ENCODE measurements around the gene NEDD8. TPM values are rescaled to one million over a fixed set of nuclear protein-coding genes. Genes with fewer than 3 reads are reported as not detected.

NEDD8 gene
- total RNA-seq, 1 donor from 2014 or later = 132 TPM

DNA sequence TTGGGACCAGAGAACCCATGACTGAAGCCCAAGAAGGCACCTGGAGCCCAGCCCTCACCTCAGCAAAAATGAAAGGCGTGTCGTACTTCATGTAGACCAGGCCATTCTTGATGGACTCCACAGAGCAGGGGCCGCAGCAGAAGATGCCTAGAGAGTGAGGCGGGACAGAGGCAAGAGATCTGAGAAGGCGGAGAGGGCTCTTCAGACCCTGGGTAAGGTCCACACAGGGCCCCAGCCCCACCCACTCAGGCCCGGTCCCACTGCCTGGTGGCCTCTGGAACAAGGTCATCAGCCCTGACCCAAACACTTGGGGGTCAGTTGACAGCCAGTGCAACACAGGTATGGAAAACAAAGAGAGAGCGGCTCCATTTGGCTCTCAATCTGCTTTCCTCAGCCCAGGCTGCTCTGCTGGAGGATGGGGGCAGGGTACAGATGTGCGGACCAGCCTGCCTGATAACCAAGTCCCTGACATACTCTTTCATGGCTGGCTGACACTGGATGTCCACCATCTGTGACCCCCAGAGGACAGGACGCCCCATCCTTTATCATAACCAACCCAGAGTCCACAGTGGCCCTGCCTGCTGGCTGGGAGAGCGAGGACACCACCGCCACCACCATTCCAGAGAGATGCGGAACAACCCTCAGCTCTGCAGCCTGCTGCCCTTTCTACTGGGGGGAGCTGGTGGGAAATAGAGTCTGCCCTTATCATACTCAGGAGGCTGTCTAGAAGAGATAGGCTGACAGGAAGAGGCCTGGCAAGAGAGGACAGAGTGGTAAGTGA, 24.0 kb upstream of the NEDD8 start:
- TF ChIP-seq, protein P1, sequence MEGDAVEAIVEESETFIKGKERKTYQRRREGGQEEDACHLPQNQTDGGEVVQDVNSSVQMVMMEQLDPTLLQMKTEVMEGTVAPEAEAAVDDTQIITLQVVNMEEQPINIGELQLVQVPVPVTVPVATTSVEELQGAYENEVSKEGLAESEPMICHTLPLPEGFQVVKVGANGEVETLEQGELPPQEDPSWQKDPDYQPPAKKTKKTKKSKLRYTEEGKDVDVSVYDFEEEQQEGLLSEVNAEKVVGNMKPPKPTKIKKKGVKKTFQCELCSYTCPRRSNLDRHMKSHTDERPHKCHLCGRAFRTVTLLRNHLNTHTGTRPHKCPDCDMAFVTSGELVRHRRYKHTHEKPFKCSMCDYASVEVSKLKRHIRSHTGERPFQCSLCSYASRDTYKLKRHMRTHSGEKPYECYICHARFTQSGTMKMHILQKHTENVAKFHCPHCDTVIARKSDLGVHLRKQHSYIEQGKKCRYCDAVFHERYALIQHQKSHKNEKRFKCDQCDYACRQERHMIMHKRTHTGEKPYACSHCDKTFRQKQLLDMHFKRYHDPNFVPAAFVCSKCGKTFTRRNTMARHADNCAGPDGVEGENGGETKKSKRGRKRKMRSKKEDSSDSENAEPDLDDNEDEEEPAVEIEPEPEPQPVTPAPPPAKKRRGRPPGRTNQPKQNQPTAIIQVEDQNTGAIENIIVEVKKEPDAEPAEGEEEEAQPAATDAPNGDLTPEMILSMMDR (IDR thresholded peaks at IDR 0.05) = no peak
- no peaks in the 10 kb centered on the region for H3K9me3 ChIP-seq
- peaks cover 12% of the 10 kb centered on the region for H3K4me1 ChIP-seq
- intact Hi-C loops (cut with DNase I) = no loop called here
- no peak overlapping the region for H3K4me3 ChIP-seq
- ATAC-seq = no peak
- H3K27me3 ChIP-seq (ENCODE audit: low read depth) = no peaks in the 10 kb centered on the region
- no peak overlapping the region for H3K27ac ChIP-seq
- peaks cover 13% of the 10 kb centered on the region for H3K36me3 ChIP-seq
- DNase-seq = no peak

DNA sequence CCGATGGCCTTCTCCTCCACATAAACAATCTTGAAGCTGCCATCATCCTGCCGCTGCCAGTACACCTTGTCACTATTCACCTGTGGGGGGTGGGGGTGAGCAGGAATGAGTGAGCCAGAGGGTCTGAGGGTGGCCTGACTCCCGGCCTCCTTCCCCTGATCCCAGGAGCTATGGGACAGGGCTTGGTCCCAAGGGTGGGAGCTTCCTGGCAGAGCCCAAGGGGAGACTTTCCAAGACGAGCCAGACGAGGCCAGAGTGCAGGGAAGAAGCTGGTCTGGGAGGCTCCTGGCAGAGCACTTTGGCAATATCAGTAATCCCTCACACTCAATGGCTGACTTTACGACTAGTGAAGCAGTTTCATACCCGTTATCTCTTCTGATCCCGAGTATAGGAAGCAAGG, 23.3 kb upstream of the NEDD8 start:
- Histone ChIP-seq H3K36me3 (peaks cover 13% of the 10 kb centered on the region), H3K4me1 (peaks cover 12% of the 10 kb centered on the region), H3K9me3 (no peaks in the 10 kb centered on the region), H3K27me3 (ENCODE audit: low read depth) (no peaks in the 10 kb centered on the region), H3K4me3 (no peak overlapping the region), H3K27ac (no peak overlapping the region)
- TF ChIP-seq, protein P1 (IDR thresholded peaks at IDR 0.05) = no peak
- intact Hi-C loops (cut with DNase I) = no loop called here
- no peak for ATAC-seq
- no peak for DNase-seq

DNA sequence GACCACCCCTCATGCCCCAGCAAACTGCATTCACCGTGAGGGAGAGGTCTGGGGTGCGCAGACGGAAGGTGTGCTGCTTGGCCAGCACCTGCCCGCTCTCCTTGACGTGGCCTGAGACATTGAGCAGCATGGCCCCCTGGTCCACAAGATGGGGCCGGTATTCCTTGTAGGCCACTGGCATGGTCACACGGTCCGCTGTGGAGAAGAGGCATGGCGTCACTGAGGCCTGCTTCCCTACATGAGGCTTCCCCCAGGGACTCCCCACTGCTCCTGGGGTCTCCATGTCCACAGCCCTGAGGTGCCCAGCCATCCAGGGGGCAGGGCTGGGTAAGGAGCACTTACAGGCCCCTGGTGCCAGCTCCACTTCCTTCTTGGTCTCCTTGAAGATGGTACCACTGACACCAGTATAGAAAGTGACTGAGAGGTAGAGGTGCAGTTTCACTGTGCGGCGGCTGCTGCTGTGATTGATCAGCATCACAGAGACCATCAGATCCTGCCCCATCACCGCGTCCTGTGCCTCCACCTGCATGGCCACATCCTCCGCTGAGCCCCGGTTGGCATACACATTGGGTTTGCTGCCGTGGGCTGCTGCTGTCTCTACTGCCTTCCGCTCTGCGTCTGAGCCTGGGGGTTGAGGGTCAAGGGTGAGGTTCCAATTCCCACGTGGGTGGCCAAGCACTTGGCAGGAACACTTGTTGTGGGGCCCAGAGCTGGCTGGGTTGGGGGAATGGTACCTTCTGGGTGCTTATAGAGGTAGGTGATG, 22.6 kb upstream of the NEDD8 start:
- TF ChIP-seq, protein P1 (IDR thresholded peaks at IDR 0.05) = no peak
- Histone ChIP-seq H3K4me3 (no peak overlapping the region), H3K27ac (no peak overlapping the region), H3K27me3 (ENCODE audit: low read depth) (no peaks in the 10 kb centered on the region), H3K4me1 (peaks cover 12% of the 10 kb centered on the region), H3K9me3 (no peaks in the 10 kb centered on the region), H3K36me3 (peaks cover 13% of the 10 kb centered on the region)
- intact Hi-C loops (cut with DNase I) = no loop called here
- peak; percentile 40 for DNase-seq
- ATAC-seq = no peak

DNA sequence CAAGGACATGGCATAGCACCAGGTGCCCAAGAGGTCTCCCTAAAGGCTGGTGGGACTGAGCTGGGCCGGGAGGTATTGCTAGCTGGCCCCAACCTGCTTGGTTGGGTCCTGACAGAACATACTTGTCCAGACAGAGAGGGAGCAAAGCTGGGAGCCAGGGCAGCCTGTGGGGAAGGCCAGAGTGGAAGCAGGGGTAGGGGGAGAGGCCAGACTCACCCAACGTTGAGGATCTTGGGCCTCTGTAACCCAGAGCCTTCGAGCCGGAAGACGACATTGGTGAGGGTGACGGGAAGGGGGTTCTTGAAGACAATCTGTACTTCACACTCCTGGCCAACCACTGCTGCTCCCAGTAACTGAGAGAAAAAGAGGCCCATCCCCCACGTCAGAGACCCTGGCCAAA, 21.8 kb upstream of the NEDD8 start:
- H3K27ac ChIP-seq = no peak overlapping the region
- no peak overlapping the region for H3K4me3 ChIP-seq
- intact Hi-C loops (cut with DNase I) = no loop called here
- ATAC-seq (no peak), DNase-seq (no peak)
- TF ChIP-seq, protein P1 (IDR thresholded peaks at IDR 0.05) = no peak
- no peaks in the 10 kb centered on the region for H3K9me3 ChIP-seq
- no peaks in the 10 kb centered on the region for H3K27me3 ChIP-seq (ENCODE audit: low read depth)
- H3K36me3 ChIP-seq = peaks cover 15% of the 10 kb centered on the region
- H3K4me1 ChIP-seq = peaks cover 4% of the 10 kb centered on the region

DNA sequence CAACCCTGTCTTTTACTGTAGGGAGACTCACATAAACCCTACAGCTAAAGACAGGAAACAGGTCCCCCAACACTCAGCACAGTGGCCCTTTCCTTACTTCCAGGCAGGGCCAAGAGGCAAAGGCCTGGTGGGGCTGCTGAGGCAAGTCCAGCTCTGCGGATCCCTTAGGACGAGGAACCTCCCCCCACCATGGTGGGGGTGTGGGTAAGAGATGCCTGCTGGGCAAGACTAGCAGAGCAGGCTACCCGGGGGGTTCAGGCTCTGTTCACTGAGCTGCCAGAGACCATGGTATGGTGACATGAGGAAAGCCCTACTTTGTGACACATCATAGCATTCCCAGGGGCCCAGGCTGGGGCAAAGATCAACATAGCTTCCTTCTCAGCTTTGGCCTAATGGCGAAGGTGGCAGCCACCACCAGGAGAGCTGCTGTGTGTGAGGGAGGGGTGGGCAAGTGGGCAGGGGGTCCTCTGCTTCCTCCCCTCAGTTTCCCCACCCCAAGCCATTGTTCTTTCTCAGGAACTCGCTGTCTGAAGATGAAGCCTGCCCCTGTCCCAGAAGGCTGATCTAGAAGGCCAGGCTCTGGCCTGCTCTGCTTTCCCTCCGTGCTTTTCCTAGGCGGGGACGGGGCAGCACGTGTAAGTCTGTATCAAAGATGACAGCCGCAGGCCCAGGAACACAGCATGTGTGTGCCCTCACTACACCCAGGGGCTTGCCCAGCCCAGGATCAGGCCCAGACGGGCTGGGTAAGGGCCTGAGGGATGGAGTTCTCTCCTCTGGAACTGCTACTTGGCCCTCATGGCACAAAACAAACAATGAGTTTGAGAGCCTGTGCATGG, 20.3 kb upstream of the NEDD8 start:
- Histone ChIP-seq H3K4me3 (no peak overlapping the region), H3K27me3 (ENCODE audit: low read depth) (no peaks in the 10 kb centered on the region), H3K4me1 (no peaks in the 10 kb centered on the region), H3K27ac (no peak overlapping the region), H3K36me3 (peaks cover 17% of the 10 kb centered on the region), H3K9me3 (no peaks in the 10 kb centered on the region)
- intact Hi-C loops (cut with DNase I) = no loop called here
- DNase-seq (no peak), ATAC-seq (no peak)
- TF ChIP-seq, protein P1 (IDR thresholded peaks at IDR 0.05) = no peak
